WERI-Rb-1 (cell line): ENCODE results near the gene YBX2.

Experiments
- DNase-seq: peaks from one replicate; pipeline ENCODE4 v3.0.0-alpha.2; 2020
- H3K27ac ChIP-seq: fragments of 250-450 bp; sonication (Bioruptor Pico); 2 replicates; pipeline ENCODE4 v1.5.1; 2020; ENCODE audit warnings: mild to moderate bottlenecking, moderate library complexity
- H3K27me3 ChIP-seq: fragments of 250-450 bp; sonication (Bioruptor Pico); 2 replicates; pipeline ENCODE4 v1.5.1; 2021; ENCODE audit warnings: mild to moderate bottlenecking, low read depth, moderate library complexity; ENCODE audit not compliant: insufficient read depth, severe bottlenecking
- H3K36me3 ChIP-seq: fragments of 250-450 bp; sonication (Bioruptor Pico); 2 replicates; pipeline ENCODE4 v1.5.1; 2020; ENCODE audit warnings: mild to moderate bottlenecking, moderate library complexity
- H3K4me3 ChIP-seq: 2 replicates; pipeline ENCODE4 v1.5.1; 2011; ENCODE audit warnings: low read depth, mild to moderate bottlenecking, control low read depth, low read length
- H3K9me3 ChIP-seq: fragments of 250-450 bp; sonication (Bioruptor Pico); 2 replicates; pipeline ENCODE4 v1.5.1; 2021; ENCODE audit warnings: mild to moderate bottlenecking, moderate library complexity; ENCODE audit not compliant: severe bottlenecking
- TF ChIP-seq, protein P1 (sequence below): IDR thresholded peaks from 2 replicates; pipeline ENCODE4 v1.5.1; 2011; ENCODE audit warnings: low read depth, mild to moderate bottlenecking, control low read depth, inconsistent platforms, low read length

Gene YBX2

DNA sequence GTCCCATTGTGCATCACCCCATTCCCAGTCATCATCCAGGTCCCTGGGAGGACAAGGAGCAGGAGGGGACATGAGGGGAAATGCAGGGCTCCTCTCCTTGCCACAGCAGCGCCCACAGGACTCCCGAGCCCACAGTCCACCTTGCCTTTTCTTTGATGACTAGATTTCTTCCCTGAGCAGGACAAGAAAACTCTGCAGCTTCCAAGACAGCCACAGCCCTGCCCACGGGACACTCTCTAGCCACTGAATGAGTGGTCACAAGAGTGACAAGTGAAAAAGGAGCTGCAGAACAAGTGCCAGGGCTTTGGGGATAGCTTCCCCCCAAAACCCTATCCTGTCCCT lies 30.0 kb upstream of the YBX2 start:
- Histone ChIP-seq H3K27ac (no peak overlapping the region), H3K27me3 (no peaks in the 10 kb centered on the region), H3K4me3 (no peak overlapping the region), H3K9me3 (no peaks in the 10 kb centered on the region), H3K36me3 (peaks cover 64% of the 10 kb centered on the region)
- DNase-seq: no peak
- TF ChIP-seq, protein P1, sequence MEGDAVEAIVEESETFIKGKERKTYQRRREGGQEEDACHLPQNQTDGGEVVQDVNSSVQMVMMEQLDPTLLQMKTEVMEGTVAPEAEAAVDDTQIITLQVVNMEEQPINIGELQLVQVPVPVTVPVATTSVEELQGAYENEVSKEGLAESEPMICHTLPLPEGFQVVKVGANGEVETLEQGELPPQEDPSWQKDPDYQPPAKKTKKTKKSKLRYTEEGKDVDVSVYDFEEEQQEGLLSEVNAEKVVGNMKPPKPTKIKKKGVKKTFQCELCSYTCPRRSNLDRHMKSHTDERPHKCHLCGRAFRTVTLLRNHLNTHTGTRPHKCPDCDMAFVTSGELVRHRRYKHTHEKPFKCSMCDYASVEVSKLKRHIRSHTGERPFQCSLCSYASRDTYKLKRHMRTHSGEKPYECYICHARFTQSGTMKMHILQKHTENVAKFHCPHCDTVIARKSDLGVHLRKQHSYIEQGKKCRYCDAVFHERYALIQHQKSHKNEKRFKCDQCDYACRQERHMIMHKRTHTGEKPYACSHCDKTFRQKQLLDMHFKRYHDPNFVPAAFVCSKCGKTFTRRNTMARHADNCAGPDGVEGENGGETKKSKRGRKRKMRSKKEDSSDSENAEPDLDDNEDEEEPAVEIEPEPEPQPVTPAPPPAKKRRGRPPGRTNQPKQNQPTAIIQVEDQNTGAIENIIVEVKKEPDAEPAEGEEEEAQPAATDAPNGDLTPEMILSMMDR: no peak

DNA sequence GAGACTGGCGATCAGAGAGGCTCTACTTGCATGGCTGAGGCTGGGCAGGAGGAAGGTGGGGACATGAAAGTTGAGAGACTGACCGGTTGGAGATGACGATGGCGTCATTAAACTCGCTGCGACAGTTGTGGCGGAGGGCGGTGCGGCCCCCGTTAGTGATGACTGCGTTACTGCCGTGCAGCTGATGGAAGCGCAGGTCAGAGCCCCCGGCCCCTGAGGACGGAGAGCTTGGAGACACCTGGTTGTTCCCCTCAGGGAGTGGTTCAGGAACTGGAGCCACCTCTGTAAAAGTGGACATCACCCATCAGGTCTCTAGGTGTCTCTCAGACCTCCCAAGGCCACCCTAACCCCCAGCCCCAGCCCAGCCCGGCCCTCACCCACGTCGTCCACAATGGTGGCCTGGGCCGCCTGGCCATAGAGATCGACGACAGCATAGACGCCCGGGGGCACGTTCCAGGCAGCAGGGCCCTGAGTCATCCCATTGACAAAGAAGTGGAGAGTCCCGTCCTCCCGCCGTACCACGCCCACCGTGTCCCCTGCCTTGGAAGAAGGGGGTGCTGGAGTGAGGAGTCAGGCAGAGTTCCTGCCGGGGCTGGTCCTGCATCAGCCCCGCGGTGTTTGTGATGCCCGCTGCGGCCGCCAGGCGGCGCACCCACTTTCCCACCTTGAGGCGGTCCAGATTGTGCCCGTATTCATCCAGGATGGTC lies 29.4 kb upstream of the YBX2 start:
- peaks cover 66% of the 10 kb centered on the region for H3K36me3 ChIP-seq
- peak; percentile 71 for DNase-seq
- H3K4me3 ChIP-seq: no peak overlapping the region
- no peak overlapping the region for H3K27ac ChIP-seq
- H3K9me3 ChIP-seq: no peaks in the 10 kb centered on the region
- H3K27me3 ChIP-seq: no peaks in the 10 kb centered on the region
- TF ChIP-seq, protein P1: peak; percentile 99

DNA sequence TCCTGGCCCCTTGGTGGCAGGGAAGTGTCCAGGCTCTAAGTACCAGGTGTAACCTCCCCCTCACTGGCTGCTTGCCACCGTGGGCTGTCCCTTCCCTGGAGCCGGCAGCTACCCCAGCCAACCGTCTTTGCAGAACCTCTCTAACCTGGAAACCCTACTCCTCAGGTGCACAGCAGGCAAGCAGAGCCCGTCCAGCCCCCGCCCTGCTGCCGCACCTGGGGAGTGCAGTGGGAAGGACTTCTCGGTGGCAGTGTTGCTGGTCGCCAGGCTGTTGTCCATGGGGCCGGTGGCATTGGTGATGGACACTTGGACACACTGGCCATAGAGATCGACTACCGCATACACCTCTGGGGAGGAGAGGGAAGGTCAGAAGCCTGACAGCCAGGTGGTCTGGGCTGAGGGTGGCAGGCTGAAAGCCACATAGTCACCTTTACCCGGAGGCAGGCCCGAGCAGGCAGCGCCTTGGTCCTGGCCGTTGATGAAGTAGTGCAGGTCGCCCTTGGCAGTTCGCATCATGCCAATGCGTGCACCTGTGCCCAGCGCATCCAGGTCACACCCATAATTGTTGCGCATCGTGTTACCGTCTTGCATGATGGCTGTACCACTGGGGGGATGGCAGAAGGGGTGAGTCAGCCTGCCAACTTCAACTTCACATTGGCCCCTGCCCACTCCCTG lies 28.2 kb upstream of the YBX2 start:
- no peak overlapping the region for H3K4me3 ChIP-seq
- peaks cover 78% of the 10 kb centered on the region for H3K36me3 ChIP-seq
- no peaks in the 10 kb centered on the region for H3K27me3 ChIP-seq
- TF ChIP-seq, protein P1: no peak
- H3K27ac ChIP-seq: no peak overlapping the region
- DNase-seq: no peak
- H3K9me3 ChIP-seq: no peaks in the 10 kb centered on the region

DNA sequence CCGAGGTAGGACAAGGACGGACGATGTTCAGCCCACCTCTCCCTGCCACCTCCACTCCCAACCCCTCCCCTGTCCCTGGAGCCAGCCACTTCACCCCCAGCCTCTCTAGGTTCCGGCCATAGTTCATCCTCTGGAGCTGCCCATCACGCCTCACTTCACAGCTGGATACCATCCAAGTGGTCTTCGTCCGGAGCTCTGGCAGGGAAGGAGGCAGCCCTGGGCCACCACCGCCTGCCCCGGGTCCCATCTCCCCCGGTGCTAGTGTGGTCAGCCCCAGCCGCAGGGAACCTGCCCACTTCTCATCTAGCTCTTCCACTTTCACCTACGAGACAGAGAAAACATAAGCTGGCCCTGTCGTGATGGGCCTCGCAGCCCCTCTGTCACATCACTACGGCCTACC lies 27.0 kb upstream of the YBX2 start:
- TF ChIP-seq, protein P1: no peak
- H3K9me3 ChIP-seq: no peaks in the 10 kb centered on the region
- H3K36me3 ChIP-seq: peaks cover 84% of the 10 kb centered on the region

DNA sequence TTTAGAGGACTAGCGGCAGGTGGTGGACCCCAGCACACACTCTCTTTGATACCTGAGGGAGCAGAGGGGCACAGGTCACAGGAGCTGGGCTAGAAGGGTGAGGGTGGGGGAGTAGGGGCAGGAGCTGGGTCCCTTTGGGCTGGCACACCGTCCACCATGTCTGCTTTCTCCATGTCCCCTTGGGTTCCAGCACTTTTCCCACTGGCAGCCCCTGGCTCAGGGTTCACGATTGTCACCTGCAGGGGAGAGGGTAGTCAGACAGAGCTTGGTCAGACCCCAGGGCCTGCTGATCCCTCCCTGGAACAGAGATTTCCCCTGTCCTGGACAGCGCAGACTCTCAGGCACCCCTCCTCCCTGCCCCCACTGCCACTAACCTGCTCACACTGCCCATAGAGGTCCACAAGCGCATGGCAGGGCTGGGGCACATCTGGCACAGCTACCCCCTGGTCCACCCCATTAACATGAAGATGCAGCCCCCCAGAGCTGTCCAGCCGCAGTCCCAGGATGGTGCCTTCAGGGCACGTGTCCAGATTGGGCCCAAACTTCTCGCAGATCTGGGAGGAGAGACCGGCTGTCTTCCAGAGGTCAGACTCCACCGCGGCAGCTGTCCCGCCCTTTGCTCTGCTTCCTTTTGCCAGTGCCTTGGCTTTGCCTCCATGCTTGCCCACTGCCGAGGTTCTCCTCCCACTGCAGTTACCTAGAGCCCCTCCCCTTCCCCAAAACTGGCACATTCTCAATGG lies 23.9 kb upstream of the YBX2 start:
- no peak for DNase-seq
- Histone ChIP-seq H3K27me3 (no peaks in the 10 kb centered on the region), H3K4me3 (no peak overlapping the region), H3K27ac (no peak overlapping the region), H3K9me3 (no peaks in the 10 kb centered on the region), H3K36me3 (peaks cover 80% of the 10 kb centered on the region)
- TF ChIP-seq, protein P1: no peak

More for the DNA sequence above, 27.0 kb upstream of the YBX2 start:
- no peak for DNase-seq
- Histone ChIP-seq H3K27me3 (no peaks in the 10 kb centered on the region), H3K4me3 (no peak overlapping the region), H3K27ac (no peak overlapping the region)
